Stimulated activated CD8-positive, alpha-beta memory T cell treated with anti-CD3 and anti-CD28 coated beads, Interleukin-15, amount 100 ng/mL, for 1 hour (primary cell): Measurements from ENCODE around the gene MGST3.
"Not testable (repeated sequence)": the region's sequence is repeated elsewhere in the genome, so short reads cannot be mapped to it uniquely, and the experiment has no call there.

Source experiments
- DNase-seq: peaks from one replicate; pipeline ENCODE4 v3.0.0-alpha.2; 2020; ENCODE audit warnings: low read depth

The MGST3 gene

GRCh38 chr1:165629151-165629550 lies 1.9 kb upstream of the MGST3 start:
- no peak for DNase-seq

DNA sequence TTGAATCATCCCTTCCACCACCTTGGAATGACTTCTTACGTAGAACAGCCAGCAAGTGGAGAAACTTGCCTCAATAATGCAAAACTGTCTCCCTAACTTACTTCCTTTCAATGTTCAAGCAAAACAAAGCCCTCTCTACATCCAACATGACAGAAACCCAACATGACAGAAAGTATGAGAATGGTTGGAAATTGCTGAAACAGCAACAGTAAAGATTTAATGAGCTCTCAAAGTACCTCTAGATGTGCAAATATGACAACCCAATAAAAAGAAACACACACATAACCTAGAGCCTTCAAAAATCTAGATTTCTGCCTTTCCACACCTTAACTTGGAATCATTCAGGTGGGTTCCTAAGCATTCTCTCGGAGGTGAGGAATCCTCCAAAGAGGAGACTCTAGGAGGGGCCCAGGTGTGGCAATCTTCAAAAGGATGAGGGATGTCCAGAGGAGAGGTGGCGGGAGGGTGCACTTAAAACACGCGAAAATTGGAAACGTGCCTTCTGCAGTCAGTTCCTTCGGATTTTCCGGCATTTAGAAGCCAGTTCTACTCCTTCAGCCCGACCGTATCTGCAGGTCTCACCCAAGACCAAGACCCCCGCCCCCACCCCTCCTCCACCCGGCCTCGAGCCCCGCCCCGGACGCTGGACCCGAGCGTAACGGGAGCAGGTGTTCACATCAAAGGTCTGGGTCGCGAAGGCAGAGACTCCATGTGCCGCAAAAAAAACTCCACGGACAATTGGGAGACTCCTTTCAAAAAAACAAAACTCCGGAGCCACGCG lies 996 bp upstream of the MGST3 start:
- peak; percentile 0 for DNase-seq

- peak; percentile 14 for DNase-seq
These were observed 513 bp downstream of the MGST3 start for GRCh38 chr1:165631342-165632151.

GRCh38 chr1:165632152-165632469 lies 1.1 kb downstream of the MGST3 start:
- no peak for DNase-seq

- DNase-seq: no peak
These were observed 1.5 kb downstream of the MGST3 start for GRCh38 chr1:165632491-165632890.

- DNase-seq: no peak
These were observed 2.6 kb downstream of the MGST3 start for GRCh38 chr1:165633614-165634013.

DNA sequence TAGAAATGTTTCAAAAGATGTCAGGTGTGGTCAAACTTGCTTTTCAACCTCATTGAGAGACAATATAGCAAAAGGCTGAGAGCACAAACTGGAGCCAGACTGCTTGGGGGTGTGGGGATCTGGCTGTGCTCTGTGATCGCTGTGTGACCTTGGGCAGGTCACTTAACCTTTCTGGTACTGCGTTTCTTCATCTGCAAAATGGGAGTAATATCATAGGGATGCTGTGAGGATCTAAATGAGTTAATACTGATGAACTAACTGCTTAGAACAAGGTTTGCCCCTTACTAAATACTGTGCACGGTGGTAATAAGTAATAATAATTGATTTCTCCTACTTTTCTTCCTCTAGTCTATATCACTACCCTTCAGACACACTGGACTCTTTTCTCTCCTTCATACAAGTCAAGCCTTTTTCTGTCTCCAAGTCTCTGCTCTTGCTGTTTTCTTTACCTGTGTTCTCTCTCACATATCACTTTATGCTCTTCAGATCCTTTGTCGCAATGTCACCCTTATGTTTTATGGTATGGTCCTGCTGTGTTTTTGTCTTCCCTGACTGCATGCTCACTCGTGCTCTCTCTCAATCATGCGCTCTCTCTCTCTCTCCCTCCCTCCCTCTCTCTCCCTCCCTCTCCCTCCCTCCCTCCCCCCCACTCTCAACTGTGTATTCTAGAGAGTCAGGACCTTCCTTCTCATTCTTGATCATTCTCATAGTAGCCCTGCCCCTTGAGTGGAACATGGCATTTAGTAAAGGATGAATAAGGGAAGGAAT lies 3.3 kb downstream of the MGST3 start:
- DNase-seq: no peak

GRCh38 chr1:165635329-165635728 lies 4.3 kb downstream of the MGST3 start:
- DNase-seq: no peak

- no peak for DNase-seq
These were observed 4.8 kb downstream of the MGST3 start for GRCh38 chr1:165635823-165636222.

GRCh38 chr1:165637427-165637826 lies 6.4 kb downstream of the MGST3 start:
- no peak for DNase-seq

GRCh38 chr1:165638211-165638610 lies 7.2 kb downstream of the MGST3 start:
- DNase-seq: not testable (repeated sequence)

DNA sequence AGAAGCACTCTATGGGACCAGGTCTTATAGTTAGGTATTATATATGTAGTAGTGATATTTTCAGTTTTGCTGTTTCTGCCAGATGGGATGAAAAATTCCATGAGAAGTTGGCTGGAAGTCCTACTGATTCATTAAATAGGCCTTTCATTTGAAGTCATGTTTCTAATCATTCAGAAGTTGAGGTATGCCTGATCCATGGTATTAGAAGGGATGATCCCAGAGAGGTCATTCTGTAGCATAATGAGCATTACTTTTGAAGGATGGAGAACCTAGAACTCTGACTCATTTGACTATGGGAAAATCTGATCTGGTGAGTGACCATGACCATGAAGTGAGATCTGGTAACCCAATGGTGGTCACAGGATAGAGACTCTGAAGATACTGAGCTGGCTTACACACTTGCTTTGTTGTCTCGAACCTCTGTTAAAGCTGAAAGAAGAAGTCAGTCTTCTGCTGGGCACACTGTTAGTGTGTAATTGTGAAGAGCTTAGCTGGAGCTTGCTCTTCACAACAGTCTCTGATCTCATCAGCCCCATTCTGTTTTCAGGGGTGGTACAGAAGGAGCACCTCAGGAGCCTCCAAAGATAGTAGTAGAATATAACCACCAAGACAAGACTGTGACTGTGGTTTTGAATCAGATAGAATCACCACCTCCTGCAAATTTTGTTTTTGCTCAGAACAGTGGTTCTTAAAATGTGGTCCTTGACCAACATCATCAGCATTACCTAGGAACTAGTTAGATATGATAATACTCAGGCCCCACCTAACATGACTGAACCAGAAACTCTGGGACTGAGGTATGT lies 9.0 kb downstream of the MGST3 start:
- no peak for DNase-seq

DNA sequence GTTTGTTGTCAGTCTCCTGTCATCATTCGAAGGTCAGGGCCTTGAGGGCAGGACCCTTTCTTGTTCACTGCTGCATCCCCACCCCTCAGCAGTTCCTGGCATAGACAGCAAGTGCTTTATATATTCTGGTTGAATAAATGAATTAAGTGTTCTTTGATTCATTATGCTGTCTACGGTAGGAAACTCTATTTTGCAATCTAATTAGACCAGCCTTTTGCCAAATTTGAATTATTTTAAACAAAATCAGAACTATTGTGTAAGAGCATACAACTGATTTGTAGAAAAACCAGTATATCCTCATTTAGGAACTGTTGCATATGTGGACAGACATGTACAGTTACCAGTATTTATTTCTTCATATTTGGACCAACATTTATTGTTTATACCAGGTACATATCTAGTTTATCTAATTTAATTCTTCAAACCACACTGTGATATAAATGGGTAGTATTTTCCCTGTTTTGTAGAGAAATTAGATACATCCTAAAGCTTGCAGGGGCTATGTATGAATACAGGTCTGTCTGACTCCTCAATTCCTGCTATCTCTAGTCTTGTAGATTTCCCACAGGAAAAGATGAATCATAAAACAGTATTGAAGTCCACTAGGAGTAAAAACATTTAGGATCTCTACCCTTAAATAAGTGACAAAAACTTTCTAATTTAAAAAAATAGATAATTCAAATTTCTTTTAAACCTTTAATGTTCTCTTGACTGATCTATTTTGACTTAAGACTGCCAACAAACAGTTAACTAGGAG lies 10.4 kb downstream of the MGST3 start:
- DNase-seq: no peak

GRCh38 chr1:165644064-165644735 lies 13.2 kb downstream of the MGST3 start:
- DNase-seq: no peak

DNA sequence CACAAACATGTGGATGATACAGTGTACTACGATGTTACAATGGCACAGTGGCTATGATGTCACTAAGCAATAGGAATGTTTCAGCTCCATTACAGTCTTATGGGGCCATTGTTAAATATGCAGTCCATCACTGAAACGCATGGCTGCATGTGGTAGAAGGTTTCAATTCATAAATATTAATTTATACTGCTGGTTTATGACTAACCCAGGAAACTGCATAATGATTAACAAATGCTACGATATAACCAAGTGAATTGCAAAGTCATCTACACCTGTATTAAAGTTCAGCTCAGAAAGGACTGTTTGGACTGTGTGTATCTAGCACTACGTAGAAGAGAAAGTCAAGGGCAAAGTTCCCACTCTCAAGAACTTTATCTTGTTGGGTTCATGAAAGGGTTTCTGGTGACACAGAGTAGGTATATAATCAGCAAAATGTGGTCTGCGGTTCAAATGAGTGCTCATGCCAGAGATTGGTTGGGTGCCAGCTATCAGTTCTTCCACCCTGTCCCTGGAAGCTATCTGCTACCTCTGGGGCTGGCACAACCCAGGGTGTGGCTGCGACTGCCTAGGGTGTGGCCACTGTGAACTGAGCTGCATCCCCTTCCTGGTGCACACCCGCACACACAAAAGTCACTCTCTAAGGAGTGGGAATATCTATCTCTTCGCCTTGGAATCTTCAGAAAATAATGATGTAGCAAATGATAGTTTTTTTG lies 14.8 kb downstream of the MGST3 start:
- DNase-seq: no peak

DNA sequence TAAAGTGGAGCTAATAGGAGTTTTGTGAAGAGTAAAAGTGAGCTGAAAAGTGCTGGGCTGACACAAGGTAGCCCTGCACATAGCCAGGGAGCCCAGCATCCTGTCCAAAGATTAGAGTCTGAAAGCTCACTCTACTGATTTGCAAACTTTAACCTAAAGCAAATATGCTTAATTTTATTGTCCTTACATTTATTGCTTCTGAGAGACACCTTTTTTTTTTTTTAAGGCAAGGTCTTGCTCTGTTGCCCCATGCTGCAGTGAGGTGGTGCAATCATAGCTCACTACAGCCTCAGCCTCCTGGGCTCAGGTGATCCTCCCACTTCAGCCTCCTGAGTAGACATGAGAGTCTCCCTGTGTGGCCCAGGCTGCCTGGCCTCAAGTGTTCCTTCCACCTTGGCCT lies 16.5 kb downstream of the MGST3 start:
- no peak for DNase-seq

- no peak for DNase-seq
These were observed 16.9 kb downstream of the MGST3 start for GRCh38 chr1:165647970-165648369.

- DNase-seq: no peak
These were observed 18.0 kb downstream of the MGST3 start for GRCh38 chr1:165648919-165649572.

DNA sequence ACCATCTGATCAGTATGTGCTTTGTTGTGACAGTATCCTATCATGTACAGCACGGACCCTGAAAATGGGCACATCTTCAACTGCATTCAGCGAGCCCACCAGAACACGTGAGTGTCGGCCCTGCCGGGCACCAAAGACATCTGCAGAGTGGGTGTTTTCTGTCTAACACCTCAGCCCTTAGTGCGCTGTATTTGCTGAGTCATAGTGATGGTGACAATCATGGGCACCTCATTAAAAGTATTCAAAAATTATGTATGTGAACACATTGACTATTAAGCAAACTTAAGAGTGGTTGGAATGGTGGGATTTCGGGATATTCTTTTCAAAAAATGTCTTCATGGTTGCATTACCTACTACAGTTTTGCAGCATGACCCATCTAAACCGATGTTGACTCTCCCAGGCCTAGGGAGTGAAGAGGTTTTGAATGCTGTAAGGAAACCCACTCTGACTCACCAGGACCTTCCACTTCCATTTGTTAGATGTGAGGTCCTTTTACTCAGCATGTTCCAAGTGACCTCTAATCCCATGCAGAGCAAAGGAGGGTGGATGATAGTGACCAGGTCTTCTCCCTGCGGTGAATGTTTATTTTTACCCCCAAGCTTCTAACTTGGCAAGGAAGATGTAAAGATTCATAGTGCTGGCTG lies 20.1 kb downstream of the MGST3 start:
- DNase-seq: no peak
